Measurements from ENCODE around the gene GAGE13.
"Not testable (repeated sequence)": the region's sequence is repeated elsewhere in the genome, so short reads cannot be mapped to it uniquely, and the experiment has no call there.

The GAGE13 gene

GRCh38 chrX:49291615-49292337, 39.6 kb upstream of the GAGE13 start:
- TF ChIP-seq CTCF (IDR thresholded peaks at IDR 0.05; ENCODE audit: low read depth, low read length, missing control alignments), result peak; percentile 66
- H3K4me3 ChIP-seq (replicated peaks; ENCODE audit: low read depth, low read length), result no peak overlapping the region
- peak; percentile 15 for DNase-seq (ENCODE audit: extremely low read depth, low read depth)

- H3K4me3 ChIP-seq (replicated peaks; ENCODE audit: low read depth, low read length), result no peak overlapping the region
- no peak for DNase-seq (ENCODE audit: extremely low read depth, low read depth)
- no peak for TF ChIP-seq CTCF (IDR thresholded peaks at IDR 0.05; ENCODE audit: low read depth, low read length, missing control alignments)
Measured at GRCh38 chrX:49292400-49293362, 38.7 kb upstream of the GAGE13 start.

GRCh38 chrX:49299293-49299692, 32.1 kb upstream of the GAGE13 start:
- not testable (repeated sequence) for H3K4me3 ChIP-seq (replicated peaks; ENCODE audit: low read depth, low read length); DNase-seq (ENCODE audit: extremely low read depth, low read depth)

- H3K4me3 ChIP-seq (replicated peaks; ENCODE audit: low read depth, low read length), result no peak overlapping the region
- DNase-seq (ENCODE audit: extremely low read depth, low read depth), result no peak
- no peak for TF ChIP-seq CTCF (IDR thresholded peaks at IDR 0.05; ENCODE audit: low read depth, low read length, missing control alignments)
Measured at GRCh38 chrX:49300703-49301102, 30.7 kb upstream of the GAGE13 start.

GRCh38 chrX:49303346-49303745, 28.0 kb upstream of the GAGE13 start, which contains the start of gene GAGE10:
Gene GAGE10, plus strand, starts transcription at chrX:49303646. Its CDS starts 1,214 bp downstream, at chrX:49304860.
- H3K4me3 ChIP-seq (replicated peaks; ENCODE audit: low read depth, low read length), result no peak within 1 kb of the TSS

DNA sequence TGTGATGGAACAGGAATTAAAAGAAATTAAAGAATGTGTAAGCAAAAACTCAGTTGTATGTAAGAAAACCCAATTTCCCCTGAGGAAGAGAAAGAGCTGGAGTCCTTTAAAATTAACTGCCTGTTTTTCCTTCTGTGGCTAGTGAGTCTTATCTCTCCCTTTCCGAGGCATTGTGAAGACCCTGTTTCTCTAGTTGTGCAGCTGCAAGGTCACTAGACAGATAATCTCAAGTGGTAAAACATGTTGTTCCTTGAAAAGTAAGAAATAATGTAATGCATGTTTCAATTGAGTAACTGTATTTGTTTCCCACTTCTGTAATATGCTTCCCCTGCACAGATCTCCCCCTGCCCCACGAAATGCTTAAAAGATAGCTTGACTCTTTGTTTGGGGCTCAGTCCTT, 23.6 kb upstream of the GAGE13 start:
- H3K4me3 ChIP-seq (replicated peaks; ENCODE audit: low read depth, low read length); DNase-seq (ENCODE audit: extremely low read depth, low read depth): not testable (repeated sequence)

More at GRCh38 chrX:49303346-49303745, 28.0 kb upstream of the GAGE13 start, which contains the start of gene GAGE10:
- TF ChIP-seq CTCF (IDR thresholded peaks at IDR 0.05; ENCODE audit: low read depth, low read length, missing control alignments), result no peak
- no peak for DNase-seq (ENCODE audit: extremely low read depth, low read depth)

DNA sequence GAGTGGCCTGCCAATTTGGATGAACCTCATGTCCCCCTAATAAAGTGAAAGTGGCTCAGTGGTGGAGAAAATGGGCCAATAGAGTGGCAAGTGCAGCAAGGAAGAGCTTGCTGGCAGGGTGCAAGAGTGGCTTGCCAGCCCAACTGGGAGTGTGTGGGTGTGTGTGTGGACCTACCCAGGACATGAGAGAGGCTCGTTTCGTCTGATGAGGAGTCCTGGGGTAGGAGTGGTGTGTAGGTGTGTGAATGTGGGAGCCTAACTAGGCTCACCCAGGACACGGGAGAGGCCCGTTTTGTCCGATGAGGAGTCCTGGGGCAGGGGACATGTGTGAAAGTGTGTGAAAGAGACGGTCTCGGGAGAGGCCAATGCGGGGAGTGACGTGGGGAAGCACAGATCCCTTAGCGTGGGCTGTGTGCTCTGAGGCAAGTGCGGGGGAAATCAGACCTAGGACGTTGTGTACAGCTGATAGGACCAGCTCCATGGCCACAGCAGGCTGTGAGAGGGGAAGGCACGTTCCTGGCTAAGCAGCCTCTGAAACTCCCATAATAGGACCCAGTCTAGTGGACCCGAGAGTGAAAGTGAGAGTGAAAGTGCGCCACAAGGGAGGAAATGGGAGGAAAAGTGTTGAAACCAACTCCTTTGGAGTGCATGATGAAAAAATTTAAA, 22.6 kb upstream of the GAGE13 start:
- peak overlapping the region; percentile 18; the same call in 1 of the 2 replicates for H3K4me3 ChIP-seq (replicated peaks; ENCODE audit: low read depth, low read length)
- no peak for DNase-seq (ENCODE audit: extremely low read depth, low read depth)
- no peak for TF ChIP-seq CTCF (IDR thresholded peaks at IDR 0.05; ENCODE audit: low read depth, low read length, missing control alignments)
